HG03457 (cell line): ENCODE data around the gene SMYD3.
A peak's percentile ranks its signal among the peaks of the same experiment; 100 is the strongest.

Source experiments
- ATAC-seq: cut with Tn5 transposase; IDR thresholded peaks from one replicate; pipeline ENCODE4 v1.9.1; 2021; ENCODE audit warnings: moderate number of reproducible peaks; ENCODE audit not compliant: unreplicated experiment

The SMYD3 gene

DNA sequence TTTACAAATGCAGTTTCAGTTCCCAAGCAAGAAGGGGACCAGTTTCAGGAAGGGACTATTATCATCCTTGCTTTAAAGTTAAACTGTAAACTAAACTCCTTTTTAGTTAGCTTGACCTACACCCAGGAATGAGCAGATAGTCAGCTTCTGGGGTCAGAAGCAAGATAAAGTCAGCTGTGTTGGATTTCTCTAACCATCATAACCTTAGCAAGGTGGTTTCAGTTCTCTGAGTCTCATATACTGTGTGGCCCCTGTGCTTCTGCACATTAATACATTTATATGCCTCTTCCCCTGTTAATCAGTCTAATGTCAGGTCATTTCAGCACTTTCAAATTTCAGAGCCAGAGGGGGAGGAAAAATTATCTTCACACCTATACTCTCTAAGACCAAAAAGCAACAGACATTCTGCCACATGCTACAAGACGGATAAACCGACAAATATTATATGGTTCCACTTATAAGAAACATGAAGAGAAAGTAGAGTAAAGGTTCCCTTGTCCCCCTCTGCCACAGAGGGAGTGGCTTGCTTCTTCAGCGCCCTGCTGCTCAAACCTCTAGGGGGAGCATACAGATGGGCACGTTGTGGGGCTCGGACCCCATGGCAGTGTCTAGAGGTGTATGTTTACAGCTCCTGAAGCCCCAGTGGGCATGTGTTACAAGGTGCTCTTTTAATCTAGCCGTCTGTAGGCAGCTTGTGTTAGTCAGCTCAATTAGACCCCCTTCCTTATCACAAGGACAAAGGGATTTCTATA is 89.1 kb downstream of the SMYD3 start:
- peak; percentile 59 for ATAC-seq

DNA sequence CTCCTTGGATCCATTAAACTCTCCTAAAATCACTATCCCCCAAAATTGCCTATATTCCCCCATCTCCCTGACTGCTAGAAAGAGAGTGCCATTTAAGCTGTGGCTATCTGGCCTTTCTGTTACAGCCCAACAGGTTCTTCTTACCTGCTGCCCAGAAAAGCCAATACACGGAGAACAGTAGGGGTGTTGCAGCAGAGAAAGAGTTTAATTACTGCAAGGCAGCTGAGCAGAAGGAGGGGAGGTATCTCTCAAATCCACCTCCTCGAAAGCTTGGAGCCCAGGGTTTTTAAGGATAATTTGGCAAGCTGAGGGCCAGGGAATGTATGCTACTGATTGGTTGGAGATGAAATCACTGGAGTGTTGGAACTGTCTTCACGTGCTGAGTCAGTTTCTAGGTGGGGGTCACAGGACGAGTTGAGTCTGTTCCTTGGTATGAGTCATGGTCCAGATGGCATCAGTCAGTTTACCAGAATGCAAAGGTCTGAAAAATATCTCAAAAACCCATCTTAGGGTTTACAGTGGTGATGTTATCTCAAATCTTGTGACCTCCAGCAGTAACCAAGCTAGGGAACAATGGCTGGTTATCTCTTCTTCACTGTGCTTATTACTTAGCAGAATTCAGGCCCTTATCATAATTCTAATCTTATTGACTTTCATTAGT is 89.8 kb downstream of the SMYD3 start:
- ATAC-seq, result peak; percentile 58

DNA sequence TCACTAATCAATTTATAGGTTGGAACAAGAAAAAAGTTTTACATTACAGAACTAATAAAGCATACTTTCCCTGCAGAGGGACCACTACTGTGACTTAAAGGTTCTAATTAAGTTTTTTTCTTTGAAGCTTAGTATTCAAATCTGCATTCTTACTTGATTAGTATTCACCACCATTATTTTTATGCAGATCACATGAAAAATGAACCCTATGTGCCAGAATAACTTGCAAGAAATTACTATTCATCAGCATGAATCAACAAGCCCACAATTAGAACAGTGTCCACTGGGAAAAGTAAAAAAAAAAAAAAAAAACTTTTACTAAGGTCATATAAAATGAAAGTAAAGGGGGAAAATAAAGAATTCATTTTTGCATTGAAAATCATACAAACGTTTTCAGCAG is 90.8 kb downstream of the SMYD3 start:
- ATAC-seq, result no peak

DNA sequence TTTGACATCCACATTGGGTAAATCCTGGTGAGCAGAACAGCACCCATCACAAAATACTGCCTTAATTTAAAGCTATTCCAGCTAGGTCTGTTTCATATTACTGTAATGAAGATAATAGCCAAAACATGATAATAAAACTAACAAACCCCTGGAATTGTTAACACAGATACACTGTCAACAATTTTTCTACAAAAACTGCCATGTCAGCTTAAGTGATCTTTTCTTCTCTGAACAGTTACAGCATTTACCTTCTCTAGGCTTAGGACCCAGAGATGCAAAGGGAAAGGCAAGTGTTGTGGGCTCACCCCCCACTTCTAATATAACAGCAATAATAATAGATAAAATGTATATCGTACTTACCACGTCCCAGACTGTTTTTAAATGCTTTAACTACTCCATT is 92.1 kb downstream of the SMYD3 start:
- ATAC-seq, result no peak

DNA sequence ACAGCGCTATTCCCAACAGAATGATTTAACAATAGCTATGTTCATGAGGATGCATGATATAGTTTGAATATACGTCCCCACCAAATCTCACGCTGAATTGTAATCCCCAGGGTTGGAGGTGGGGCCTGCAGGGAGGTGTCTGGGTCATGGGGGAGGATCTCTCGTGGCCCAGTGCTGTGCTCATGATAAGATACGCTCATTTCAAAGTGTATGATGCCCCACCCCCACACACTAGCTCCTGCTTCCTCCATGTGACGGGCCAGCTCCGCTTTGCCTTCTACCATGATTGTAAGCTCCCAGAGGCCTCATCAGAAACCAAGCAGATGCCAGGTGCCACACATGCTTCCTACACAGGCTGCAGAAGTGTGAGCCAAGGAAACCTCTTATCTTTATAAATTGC is 93.6 kb downstream of the SMYD3 start:
- no peak for ATAC-seq

DNA sequence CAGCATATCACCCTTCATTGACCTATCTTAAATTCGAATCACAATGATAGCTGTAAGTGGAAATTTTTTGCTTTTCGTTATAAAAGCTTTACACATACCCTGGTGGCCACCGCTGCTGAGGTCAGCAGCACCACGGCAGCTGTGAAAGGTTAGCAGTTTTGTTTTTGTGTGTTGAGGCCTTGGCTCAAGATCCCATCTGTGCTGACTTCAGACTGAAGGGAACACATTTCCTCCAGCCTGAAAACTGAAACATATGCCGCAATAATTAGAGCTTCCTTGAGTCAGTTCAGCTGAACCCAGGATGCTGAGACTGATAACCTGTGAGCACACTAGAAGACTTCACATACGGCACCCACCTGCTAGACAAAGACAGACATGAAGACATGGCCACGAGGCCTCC is 103.0 kb downstream of the SMYD3 start:
- no peak for ATAC-seq

DNA sequence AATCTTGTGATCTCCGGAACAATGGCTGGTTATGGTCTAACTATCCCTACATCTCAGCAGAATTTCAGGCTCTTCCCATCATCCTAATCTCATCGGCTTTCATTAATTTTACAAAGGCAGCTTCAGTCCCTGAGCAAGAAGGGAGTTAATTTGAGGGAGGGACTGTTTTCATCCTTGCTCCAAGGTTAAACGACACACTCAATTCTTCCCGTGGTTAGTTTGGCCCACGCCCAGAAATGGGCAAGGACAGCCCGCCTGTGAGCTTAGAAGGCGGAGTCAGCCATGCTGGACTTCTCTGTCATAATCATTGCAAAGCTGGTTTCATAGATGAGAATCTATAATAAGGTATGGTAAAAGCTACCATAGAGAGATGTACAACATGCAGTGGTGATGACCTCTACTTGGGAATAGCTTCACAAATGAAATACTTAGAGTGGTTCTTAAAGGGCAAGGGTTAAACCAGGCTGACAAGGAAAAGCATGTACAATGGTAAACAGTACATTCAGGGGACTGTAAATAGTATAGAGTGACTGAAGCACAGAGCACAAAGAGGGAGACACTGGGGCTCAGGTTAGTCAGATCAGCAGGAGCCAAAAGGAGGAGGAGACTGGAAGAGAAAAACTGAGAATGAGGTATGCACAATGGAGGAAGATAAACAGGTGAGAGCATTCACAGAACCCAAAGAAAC is 108.8 kb downstream of the SMYD3 start:
- ATAC-seq, result no peak

DNA sequence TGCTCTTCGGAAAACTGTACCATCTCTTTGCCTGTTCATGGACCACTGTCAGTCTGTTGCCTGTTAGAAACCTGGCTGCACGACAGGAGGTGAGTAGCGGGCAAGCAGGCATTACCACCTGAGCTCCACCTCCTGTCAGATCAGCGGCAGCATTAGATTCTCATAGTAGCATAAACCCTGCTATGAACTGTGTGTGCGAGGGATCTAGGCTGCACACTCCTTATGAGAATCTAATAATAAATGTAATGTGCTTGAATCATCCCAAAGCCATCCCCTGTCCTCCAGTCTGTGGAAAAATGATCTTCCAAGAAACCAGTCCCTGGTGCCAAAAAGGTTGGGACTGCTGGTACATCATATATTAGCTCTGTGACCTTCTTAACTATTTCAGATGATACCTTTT is 110.0 kb downstream of the SMYD3 start:
- no peak for ATAC-seq

DNA sequence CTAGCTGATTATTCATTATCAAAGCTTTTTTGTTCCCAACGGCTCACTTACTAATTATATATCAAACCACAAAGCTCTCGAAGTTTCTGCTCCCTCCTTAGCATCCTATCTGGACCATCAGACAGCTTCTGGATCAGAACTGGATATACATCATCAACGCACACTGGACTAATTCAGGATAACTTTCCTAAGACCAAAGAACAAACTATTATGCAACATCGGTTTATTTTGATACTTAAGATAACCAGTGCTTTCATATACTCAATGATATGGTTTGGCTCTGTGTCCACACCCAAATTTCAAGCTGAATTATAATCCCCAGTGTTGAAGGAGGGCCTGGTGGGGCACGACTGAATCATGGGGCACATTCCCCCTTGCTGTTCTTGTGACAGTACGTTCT is 110.8 kb downstream of the SMYD3 start:
- no peak for ATAC-seq

DNA sequence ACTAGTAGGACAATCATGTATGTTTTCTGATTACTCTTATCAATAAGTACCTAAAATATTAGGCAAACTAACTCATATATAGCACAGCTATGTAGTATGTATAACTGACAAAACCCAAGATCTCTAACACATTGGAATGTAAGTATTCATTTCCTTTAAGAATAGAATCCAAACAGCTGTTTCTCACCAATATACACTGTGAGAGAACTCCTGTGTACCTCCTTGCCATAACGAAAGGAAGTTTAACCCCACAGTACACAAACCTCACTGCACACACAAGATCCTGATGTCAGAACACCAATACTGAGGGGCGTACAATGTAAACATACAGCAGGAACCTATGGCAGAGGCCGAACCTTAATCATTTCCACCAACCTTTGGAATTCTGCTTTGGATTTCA is 113.0 kb downstream of the SMYD3 start:
- ATAC-seq, result no peak

DNA sequence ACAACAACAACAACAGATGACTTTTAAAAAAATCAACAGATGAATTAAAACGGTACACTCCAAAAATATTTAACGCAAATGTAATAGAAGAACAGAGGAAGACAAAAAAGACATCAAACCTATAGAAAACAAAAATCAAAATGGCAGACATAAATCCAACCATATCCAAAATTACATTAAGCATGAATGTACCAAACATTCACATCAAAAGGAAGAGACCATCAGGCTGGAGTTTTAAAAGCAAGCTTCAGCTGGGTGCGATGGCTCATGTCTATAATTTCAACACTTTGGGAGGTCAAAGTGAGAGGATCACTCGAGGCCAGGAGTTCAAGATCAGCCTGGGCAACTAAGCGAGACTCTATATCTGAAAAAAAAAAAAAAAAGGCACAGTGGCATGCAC is 116.2 kb downstream of the SMYD3 start:
- no peak for ATAC-seq

DNA sequence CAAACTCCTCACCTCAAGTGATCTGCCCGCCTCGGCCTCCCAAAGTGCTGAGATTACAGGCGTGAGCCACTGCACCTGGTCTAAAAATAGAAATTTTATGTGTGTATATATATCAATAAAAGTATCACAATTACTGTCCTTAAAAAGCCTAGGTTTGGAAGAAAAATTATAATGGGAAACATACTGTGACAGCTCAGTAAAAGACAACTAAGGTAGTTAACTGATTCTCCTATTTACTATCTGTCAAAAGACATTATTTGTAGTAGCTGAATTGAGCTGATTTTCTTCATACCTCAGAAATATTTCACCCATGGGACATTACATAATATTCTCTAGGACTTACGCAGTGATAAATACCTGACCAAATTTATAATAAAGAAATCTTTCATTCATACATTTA is 122.5 kb downstream of the SMYD3 start:
- ATAC-seq, result no peak

DNA sequence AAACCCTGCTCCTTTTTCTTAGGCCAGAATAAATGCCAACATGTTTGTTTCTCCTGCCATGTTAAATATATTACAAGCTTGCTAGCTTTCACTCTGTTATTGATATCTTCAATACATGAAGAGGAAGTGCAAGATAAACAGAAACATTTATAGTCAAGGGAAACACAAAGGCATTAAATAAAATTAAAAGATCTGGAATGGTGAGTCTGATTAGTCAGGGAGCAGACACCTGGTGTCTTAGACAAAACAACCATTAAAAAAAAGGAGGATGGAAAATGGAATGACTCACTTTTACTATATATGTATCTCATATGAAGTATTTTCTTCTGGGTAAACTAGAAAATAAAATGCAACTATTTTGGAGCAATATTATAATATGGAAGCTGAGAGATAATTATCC is 123.3 kb downstream of the SMYD3 start:
- ATAC-seq, result no peak

DNA sequence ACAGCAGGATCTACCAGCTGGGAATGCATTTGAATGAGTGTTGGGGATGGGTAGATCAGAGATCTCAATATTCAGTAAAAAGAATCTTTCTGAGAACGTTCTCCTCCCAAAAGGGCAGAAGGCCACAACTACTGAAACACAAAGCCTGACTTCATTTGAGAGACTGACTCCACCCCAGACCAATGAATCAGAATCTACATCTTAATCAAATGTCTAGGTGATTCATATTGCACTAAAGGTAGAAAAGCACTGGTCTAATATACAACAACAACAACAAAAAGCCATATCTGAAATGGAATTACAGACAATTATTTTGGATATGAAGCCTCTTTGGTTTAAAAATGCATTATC is 123.9 kb downstream of the SMYD3 start:
- no peak for ATAC-seq

DNA sequence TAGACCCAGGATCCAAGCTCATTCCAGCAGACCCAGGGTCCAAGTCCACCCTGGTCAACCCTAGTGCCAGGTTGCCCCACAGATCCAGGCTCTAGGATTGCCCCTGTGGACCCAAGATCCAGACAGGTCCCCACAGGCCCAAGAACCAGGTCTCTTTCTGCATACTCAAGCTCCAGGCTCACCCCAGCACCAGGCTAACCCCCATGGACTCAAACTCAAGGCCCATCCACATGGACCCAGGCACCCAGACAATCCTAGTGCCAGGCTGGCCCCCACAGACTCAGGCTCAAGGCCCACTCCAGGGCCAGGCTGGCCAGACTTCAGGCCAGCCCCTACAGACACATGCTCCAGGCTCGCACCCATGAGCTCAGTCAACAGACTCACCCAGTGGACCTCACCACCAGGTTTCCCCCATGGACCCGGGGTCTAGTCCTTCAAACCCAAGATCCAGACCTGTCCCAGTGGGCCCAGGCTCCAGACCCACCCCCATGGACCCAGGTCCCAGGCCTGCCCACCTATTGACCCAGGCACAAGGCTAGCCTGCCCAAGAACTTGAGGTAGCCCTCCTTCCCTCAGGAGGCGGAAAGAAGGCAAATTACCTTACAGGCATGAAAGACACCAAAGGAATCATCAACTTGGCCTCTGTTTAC is 124.4 kb downstream of the SMYD3 start:
- no peak for ATAC-seq

DNA sequence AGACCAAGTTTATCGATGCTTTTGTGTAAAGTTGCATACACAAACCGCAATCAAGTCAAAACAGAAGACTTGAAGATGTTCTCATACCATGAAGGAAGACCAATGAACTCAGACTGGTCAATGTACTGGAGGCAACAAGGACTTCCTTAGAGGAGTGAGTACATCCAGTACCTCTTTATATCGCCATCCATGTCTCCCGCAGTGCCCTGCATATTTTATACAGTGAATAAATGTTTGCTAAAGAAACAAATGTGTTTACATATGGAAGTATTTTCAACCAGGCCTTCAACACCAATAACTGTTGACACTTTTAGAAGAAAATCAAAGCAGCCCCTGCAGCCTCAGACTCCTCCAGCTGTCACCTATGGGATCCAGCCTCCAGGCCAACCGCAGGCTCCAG is 125.6 kb downstream of the SMYD3 start:
- ATAC-seq, result no peak

DNA sequence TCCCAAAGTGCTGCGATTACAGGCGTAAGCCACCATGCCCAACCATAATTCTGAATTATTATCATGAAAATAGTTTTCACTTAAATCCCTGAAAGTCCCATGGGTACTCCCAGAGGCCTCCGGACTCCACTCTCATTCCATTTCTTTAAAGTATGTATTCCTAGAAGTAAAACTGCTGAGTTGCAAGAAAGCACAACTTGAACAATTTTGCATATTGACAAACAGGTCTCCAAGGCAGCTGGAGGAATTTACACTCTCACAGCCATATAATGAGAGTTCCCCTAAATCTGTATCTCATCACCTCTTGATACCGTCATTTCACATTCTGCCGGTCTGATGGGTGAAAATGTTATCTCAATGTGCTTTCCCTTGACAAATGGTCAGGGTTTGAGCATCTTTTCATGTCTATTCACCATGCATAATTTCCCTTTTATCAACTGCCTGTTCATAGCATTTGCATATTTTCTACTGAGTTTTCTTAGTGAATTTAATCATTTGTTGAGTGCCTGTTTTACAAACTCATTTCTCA is 129.4 kb downstream of the SMYD3 start:
- ATAC-seq, result no peak

DNA sequence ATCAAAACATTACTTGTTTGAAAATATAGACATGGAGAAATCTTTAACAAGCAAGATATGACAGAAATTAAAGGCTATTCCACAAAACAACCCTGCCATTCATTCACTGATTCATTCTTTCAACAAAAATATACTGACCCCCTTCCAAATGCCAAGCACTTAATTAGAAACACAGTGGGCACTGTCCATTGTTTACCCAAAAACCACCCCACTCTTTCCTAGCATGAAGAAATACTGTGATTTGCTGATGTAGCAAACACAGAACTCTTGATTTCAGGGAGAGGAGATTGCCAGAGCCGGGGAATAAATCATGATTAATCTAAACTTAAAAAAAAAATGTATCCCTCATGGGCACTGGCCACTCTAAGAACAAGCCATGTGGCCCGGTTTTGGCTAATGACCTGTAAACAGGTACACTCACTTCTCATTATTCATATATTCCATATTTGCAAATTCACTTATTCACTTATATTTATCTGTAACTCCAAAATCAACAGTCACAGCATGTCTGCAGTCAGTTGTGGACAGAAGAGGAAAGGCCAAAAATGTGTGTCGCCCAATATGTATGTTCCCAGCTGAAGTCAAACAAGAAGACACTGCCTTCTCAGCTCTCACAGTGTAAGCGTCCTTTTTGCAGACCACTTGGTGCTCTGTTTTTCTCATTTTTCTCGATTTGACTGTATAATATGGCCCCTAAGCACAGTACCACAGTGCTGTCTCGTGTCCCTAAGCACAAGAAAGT is 133.1 kb downstream of the SMYD3 start:
- ATAC-seq, result no peak

DNA sequence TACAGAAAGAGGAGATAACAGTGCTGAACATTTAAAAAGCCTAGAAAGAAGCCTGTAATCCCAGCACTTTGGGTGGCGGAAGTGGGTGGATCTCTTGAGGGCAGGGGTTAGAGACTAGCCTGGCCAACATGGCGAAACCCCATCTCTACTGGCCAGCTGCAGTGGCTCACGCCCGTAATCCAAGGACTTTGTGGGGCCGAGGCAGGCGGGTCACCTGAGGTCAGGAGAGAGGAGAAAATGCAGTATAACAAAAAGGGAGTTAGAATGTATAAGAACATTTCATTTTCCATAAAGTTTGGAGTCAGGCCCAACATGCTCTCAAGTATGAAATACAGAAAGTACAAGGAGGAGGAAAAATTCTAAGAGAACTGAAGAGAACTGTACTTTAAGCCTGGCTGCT is 134.5 kb downstream of the SMYD3 start:
- ATAC-seq, result no peak

DNA sequence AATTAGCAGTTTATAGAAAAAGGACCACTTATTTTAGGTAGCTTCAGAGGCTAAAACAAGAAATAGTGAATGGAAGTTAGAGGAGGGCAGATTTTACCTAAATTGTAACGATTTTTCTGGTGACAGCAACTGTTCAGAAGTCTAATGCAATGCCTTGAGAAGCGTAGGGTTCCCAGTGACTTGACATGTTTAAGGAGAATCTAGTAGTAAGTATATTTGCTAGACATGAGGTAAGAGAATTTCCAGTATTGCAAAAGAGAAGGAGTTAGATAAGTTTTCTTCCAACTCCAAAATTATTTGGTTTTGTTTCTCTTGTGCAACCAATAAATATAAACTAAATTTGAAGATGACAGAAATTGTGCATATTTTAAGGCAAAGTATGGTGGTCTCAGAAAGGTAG is 140.0 kb downstream of the SMYD3 start:
- no peak for ATAC-seq

DNA sequence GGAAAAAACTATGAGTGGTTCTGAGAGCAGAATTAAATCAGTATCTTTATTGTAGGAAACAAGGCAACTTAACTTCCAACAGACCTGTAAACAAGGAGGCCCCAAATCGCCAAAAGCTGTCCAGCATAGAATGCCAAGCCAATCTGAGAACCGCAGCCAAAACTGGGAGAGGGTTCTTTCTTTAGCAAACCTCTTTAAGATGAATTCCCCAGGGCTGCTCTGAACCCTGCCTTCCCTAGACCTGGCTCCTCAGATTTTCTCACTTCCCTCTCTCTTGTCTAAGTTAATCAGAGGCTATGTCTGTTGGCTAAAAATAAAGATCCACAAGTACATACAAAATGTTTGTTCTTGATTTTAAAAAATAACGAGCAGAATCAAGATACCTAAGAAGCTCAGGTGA is 141.4 kb downstream of the SMYD3 start:
- no peak for ATAC-seq
